GM21381 (cell line): ENCODE data around the gene ACTN4.

Experiments used
- ATAC-seq: cut with Tn5 transposase; IDR thresholded peaks from one replicate; pipeline ENCODE4 v1.9.1; 2021; ENCODE audit warnings: mild to moderate bottlenecking, moderate library complexity; ENCODE audit not compliant: unreplicated experiment

Gene ACTN4

DNA sequence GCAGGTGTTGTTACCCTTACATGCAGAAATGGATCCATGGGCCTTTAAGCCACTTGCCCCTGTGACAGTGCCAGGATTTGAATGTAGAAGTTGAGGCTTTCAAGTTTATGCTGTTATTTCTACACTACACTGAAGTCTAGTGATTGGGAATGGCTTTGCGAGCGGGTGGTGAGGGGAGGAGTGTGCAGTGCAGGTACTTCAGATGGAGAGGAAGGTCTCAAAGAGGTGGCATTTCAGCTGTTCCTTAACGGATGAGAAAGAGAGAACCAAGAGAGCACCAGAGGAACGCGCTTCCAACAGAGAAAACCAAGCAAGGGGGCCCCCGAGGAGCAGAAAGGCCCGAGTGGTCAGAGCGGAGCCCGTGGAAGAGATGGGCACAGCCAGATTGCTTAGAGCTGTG is 13.3 kb downstream of the ACTN4 start:
- no peak for ATAC-seq

DNA sequence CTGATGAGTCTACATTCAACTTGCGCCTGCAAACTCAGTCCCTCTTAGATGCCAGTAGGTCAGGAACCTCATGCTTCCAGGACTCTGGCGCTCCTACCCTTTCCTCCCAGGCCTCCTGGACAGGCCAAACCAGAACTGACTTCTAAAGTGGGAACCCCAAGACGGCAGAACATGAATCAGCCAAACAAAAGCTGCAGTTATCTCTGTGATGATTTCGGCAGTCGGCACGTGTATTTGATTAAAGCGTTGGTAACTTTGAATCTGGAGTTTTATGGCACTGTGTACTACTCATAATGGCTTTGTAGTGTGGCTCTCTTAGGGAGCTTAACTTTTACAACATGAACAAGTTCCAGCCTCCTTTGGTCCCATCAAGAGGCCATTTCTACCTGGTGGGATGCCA is 13.7 kb downstream of the ACTN4 start:
- no peak for ATAC-seq

DNA sequence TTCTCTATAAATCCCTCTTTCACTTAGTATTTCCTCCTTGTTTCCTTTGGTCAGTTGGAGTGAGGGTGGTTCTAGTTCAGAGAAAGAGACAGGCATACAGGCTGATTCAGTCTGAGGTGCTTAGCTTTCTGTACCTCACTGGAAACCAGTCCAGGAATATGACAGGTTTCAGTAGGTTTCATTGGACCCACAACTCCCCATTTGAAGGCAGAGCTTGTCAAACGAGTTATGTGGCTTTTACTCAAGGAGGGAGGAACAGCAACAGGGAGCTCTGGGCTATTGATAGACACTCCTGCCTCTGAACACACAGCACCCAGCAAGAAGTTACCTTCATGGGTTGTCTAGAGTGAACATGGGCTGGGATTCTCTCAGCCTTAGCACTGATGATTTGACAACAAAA is 14.5 kb downstream of the ACTN4 start:
- no peak for ATAC-seq

DNA sequence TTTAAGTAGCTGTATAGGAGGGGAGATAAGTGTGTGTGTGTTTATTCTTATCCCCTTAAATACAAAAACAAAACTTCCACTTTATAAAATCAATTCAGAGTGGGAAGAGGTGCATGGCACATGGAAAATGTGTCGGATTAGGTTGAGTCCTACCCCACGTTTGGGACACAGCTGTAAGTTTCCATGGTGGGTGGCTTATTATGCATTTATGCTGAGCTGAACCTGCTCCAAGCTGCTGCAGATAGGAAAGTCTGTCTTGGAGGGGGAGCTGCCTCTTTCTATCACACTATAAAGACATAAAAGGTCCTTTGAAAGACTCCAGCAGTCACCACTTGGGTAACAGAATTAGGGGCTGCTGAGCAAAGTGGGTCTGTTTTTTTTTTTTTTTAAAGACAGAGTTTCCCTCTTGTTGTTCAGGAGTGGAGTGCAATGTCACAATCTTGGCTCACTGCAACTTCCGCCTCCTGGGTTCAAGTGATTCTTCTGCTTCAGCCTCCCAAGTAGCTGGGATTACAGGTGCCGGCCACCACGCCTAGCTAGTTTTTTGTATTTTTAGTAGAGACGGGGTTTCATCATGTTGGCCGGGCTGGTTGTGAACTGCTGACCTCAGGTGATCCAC is 15.2 kb downstream of the ACTN4 start:
- ATAC-seq, result no peak

DNA sequence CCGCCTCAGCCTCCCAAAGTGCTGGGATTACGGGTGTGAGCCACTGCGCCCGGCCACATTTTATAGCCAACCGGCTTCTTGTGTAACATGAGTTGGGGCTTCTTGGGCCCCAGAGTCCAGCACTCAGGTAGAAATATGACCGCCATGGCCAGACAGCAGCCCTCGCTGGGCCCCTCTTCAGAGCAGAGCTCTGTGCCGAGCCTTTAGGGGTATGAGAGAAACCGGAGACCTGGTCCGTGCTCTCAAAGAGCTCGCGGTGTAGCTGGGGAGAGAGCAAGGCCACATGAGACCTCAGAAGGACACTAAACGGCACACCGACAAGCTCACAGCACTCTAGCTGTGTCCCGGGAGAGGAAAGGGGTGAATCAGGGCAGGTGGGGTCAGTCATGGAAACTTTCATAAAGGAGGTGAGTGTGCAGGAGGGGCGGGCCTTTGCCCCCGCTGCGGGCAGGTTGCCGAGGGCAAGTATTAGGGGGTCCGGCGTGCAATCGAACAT is 15.8 kb downstream of the ACTN4 start:
- ATAC-seq, result no peak

DNA sequence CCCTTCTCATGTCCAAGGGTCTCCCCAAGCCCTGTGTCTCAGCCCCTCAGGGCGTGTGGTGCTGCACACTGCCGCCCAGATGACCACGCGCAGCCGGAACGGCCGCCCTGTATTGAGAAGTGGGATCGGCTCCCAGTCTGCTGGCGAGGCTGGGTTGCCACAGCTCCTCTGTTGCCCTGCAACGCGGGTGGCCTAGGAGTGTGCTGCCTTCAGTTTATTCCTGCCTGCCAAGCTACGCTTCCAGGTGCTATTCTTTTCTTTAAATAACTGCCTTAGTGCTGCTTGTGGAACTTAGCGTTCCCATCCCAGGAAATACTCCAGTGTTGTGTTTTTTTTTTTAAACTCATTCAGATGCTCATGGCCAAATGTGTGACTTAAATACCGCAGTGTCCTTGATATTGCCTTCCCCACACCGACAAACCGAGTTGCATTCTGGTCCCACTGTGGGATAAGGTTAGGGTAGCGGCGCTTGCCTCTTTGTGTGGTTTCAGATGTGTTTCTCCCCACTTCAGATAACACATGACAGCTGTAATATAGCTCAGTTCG is 16.6 kb downstream of the ACTN4 start:
- ATAC-seq, result no peak

DNA sequence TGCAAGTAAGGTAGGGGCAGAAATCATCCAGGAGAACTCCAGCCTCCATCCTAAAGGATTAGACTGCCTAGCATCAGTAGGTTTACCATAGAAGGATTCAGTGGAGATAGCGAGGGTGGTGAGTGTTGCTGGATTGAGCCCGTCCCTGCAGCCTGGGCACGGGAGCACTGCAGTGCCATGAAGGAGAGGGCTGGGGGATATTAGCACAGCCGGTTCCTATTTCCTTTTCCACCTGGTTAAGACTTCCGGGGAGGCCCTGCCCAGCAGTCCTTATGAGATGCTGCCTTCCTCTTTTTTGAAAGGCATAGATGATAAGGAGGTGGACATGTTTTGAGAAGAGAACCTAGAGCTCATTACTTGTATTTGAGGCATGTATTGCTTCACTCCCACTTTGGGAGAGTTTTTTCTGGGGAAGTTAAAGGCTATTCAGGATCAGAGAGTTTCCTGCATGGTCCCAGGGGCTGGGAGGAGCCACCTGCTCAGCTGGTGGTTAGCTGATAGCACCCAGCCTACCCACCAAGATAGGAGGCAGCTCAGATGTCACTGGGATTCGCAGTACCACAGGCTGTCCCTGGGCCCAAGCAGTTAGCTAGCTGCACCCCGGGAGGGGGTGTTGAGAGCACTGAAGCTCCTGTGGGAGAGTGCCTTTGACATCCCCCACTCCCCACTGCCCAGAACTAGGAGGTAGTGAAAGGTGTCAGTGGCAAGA is 17.2 kb downstream of the ACTN4 start:
- ATAC-seq, result no peak

DNA sequence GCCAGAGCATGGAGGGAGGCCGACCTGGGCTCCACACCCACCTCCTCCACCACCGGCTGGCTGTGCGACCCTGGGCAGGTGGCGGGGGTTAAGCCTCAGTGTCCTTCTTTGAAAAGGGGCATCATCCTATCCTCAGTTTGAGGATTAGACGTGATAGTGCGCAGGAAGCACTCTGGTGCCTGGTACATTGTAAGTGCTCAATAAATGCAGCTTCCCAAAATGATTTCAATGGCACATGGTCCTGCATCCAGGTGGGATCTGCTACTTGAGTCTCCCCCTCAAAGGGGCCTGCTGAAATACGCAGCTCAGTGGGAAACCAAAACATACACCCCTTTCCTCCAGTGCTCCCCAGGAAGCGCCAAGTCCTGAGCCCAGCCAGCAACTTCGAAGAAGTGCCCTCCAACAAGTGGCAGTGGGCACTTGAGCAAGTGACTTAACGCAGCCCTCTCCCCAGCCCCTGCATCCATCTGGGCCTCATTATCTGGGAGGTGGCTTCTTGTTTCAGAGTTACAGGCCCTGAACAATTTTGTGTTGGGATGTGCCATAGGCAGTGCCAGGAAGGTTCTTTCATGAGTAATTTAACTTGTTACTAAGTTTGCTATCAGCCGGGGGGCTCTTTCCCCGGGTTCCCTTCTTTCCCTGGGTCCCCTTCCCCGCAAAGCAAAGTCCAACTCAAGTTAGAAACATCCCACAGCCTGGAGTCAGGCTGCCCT is 17.9 kb downstream of the ACTN4 start:
- no peak for ATAC-seq

DNA sequence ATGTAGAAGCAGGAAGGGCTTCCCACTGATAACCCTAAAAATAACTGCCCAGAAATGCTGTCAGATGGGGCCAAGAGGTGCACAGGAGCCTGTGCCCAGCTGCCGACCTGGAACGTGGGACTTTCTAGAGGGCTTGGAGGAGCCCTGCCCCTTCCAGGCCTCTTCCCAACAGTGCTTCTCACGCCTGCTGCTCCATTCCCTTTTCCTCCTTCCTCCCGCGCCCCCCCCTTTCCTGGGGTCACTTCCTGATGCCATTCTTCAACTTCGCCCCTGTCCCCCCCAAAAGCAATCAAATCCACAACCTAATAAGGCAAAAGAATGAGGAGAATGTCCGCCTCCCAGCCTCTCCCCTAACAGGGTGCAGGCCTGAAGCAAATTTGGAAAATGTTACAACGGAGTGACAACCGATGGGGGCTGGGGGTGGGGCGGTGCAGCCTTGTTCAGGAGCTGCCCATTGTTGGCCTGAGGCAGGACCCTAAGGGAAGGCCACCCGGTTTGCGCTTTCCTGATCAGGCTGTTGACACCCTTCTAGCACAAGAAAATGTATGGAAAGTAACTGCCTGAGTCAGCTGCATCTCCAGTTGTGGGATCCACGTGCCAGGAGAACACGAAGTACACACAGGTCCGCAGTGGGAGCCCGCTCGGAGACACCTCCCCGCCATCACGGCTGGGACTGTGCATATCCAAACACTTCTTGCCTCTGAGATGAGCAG is 18.7 kb downstream of the ACTN4 start:
- no peak for ATAC-seq

DNA sequence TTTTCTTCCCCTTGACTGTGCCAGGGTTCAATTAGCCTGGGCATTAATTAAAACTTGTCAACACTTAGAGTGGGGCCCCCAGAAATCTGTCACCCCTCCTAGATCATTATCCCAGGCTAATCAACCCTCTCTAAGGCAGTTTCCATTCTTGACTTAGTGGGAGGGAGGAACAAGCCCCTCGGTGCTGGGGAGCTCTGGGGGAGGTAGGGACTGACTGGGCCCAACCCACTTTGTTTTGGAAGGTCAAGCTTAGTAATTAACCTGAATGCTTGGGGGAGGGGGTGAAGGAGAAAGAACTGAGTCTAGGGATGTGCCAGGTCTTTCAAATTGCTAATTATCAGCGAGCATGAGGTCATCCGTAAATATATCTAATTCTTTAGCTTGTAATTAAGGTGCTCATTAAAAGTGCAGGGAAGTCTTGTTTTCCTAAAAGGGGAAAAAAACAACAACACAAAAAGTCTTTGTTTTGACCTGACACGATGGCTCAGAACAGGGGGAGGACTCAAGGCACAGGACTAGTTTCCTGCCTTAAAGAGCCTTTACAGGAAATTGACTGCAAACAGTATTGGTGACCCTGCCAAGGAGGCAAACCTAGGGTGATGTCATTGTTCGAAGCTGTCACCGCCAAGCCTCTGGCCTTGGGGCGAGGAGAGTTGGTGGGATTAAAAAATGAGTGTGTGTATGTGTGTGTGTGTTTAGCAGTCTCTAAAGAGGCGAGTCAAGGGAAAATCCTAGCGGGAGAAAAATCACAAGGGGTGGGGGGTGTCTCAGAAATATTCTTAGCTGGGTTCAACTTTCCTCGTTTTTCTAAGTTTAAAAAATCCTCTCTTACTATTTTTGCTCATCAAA is 19.4 kb downstream of the ACTN4 start:
- no peak for ATAC-seq

DNA sequence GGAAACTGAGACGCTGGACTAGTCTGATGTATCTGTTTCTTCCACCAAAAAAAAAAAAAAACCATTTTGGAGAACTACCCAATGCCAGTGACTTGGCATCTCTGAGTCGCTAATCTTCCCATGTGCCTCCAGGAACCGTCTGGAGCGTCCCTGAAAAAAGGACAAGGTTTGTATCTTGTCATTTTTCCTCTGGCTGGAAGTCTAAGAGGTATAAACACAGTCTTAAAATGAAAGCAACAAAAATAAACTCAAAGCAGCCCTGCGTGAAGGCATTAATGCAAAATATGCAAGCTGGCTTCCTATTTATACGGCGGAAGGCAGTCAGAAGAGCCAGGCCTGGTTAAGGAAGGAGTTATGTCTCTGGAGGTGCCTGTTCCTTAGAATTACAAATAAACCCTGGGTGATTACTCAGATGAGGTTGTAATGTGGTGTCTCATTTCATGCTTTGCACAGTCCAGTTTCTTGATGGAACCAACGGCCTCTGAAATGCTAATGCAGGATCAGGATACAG is 20.3 kb downstream of the ACTN4 start:
- no peak for ATAC-seq

DNA sequence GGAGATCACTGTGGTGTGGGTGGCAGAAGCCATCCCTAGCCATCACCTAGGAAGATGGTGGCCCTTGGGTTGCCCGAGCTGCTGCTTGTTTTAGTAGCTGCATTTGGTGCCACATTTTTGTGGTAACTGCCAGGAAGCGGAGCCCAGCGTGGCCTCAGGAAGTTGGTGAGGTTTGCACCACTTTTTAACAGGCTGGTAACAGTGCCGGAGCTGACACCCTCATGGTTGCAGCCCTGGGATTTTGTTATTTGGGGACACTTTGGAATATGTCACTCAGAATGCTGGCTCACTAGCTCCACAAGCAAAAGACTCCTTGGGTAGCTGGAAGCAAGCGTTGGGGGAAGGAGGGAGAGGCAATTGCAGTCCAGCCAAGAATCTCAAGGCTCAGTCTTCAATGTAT is 22.1 kb downstream of the ACTN4 start:
- ATAC-seq, result no peak

DNA sequence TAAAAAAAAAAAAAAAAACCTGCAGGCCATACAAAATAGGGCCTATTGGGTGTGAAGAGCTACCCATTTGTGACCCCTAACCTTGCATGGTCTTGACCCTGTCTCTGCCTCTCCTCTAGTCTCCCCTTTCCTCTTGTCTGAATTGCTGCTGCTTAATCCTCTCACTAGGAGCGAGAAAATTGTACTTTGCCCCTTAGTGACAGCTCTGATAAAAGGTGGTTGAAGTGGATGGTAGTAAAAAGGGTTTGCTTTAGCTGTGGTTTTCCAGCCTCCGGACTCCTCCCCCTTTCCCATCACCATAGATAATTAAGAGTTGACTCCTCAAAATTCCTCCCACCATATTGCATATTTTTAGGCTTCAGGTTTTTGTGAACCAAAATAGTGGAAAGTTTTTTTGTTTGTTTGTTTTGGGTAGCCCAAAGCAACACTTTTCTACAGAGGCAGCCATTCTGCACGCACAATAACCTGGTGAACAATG is 23.5 kb downstream of the ACTN4 start:
- ATAC-seq, result no peak

DNA sequence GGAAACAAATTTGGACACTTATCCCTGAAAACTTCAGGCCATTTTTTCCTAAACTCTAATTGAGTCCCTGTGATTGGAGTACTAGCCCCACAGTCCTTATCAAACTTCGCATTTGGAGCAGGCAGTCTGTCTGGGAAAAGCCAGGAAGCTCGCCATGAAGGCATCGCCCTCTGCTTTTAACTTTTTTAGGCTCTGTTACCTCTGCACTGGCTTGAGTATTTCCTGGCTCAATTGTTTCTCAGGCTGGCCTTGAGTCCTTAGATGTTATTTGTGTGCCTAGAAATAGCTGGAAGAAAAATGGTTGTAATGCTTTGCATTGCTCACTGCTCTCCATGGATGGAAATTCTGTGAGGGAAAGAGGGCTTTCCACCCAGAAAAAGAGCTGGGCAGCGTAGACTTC is 24.2 kb downstream of the ACTN4 start:
- no peak for ATAC-seq

DNA sequence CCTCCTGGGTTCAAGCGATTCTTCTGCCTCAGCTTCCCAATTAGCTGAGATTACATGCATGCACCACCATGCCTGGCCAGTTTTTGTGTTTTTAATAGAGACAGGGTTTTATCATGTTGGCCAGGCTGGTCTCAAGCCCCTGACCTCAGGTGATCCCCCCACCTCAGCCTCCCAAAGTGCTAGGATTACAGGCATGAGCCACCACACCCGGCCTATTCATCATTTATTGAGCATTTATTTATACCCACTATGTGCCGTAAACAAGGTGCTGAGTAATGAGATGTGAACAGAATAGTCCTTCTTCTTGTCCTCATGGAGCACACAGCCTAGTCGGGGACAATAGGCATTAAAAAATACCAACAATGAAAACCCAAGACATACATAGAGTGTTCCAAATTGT is 25.6 kb downstream of the ACTN4 start:
- no peak for ATAC-seq

DNA sequence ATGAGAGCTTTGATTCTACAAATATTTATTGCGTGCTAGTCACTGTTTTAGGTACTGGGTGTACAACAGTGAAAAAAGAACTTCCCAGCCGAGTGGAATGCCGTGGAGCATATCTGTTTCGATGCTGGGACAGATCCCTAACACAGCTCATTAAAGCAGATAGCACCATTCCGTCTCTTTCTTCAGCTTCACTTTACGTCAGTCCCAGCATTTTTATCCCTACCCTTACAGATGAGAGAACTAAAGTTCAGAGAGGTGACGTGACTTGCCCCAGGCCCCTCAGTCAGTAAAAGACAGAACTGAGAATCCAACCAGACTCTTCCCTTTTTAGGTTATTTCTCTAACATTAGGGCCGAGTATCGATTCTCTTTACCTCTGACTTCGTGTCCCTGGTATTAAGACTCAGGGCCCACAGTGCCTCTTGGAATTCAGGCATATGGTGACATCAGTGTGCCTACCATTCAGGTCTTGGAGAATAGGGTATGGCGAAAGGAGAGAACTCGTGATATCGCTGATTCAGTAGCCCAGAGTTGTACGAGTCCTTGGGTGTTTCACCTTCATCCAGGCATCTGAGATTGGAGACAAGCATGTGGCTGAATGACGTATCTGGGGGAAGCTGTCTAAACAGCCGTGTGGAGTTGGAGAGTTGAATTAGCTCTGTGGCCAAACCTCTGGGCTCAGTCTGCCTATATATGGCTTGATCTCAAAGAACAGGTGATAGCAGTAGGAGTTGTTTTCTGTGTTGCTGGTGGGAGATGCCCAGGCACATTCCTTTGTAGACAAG is 27.1 kb downstream of the ACTN4 start:
- ATAC-seq, result no peak

DNA sequence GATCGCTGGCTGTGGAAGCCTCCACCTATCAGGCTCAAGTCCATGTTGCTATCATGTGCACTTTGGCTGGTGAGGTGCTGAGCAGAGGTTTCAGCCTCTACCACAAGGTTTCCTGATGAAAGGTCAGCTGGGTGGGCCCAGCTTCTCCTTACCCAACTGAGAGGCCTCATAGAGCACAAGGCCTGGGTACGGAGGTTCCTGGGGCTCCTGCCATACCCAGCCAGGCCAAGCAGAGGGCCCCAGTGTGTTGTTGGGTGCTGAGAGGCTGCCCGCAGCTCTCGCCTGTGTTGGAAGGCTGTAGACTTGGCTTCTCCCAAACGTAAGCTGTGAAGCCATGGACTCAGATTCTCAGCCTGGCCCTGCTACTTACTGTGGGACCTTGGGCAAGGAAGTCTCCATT is 28.2 kb downstream of the ACTN4 start:
- no peak for ATAC-seq

DNA sequence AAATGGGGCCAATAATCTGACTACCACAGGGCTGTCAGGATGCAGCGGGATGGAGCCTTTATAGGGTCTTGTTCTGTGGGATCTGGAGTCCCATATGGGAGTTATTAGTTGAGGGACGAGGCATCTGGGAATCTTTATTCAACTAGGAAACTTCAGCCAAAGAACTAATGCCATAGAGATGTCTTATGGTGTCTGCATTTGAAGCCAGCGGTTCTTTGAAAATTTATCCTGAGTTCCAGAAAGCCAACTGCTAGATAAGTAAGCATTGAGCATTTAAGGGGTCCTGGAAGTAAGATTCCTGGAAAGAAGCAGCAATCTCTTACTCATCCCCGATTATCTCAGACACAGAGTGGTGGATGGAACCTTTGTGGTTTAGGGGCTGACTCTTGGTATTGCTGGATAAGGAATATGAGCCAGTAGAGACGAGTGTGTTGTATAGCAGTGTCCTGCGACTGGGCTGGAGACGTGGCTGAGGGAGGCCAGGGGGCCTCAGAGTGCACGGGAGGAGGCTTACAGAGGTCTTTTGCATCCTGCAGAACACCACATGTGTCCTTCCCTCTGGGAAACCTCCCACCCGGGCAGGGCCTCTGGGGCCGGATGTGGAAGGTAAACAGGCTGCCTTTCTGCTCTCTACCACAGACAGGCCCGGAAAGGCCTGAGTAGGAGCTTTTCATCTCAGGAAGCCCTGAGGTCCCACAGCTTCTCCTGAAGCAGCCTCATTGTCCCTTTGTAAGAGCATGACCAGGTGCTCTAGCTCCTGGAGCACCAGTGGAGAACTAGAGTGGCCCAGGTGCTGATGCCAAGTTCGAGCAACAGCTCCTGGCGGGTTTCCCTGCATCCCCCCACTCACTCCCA is 28.8 kb downstream of the ACTN4 start:
- ATAC-seq, result no peak
